ENCODE results near the gene UTS2B.

- TF ChIP-seq, protein P1, sequence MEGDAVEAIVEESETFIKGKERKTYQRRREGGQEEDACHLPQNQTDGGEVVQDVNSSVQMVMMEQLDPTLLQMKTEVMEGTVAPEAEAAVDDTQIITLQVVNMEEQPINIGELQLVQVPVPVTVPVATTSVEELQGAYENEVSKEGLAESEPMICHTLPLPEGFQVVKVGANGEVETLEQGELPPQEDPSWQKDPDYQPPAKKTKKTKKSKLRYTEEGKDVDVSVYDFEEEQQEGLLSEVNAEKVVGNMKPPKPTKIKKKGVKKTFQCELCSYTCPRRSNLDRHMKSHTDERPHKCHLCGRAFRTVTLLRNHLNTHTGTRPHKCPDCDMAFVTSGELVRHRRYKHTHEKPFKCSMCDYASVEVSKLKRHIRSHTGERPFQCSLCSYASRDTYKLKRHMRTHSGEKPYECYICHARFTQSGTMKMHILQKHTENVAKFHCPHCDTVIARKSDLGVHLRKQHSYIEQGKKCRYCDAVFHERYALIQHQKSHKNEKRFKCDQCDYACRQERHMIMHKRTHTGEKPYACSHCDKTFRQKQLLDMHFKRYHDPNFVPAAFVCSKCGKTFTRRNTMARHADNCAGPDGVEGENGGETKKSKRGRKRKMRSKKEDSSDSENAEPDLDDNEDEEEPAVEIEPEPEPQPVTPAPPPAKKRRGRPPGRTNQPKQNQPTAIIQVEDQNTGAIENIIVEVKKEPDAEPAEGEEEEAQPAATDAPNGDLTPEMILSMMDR (IDR thresholded peaks at IDR 0.05): no peak
- TF ChIP-seq EP300 (IDR thresholded peaks at IDR 0.05): no peak
Observed at GRCh38 chr3:191306428-191306827, 23.9 kb downstream of the UTS2B start.

Measured in ovary (tissue), 3 donors.